Activated naive CD4-positive, alpha-beta T cell treated with Interleukin-2 at 50 U/mL for 16 hours (primary cell): ENCODE measurements around the gene EXPH5.
"Not testable (repeated sequence)": the region's sequence is repeated elsewhere in the genome, so short reads cannot be mapped to it uniquely, and the experiment has no call there.

ENCODE experiments used
- DNase-seq: peaks from one replicate; pipeline ENCODE4 v3.0.0-alpha.2; 2020

EXPH5 gene

GRCh38 chr11:108602818-108603217 lies 9.2 kb upstream of the EXPH5 start:
- DNase-seq: not testable (repeated sequence)

- no peak for DNase-seq
Measured at GRCh38 chr11:108601150-108601549, 7.6 kb upstream of the EXPH5 start.

- DNase-seq: no peak
Measured at GRCh38 chr11:108599978-108600377, 6.4 kb upstream of the EXPH5 start.

GRCh38 chr11:108597736-108598355 lies 4.3 kb upstream of the EXPH5 start:
- DNase-seq: no peak

GRCh38 chr11:108596701-108597100 lies 3.1 kb upstream of the EXPH5 start:
- no peak for DNase-seq

GRCh38 chr11:108593923-108594434 lies 411 bp upstream of the EXPH5 start:
- no peak for DNase-seq

GRCh38 chr11:108592591-108593213 lies 866 bp downstream of the EXPH5 start:
- peak; percentile 46 for DNase-seq

GRCh38 chr11:108591893-108592292 lies 1.7 kb downstream of the EXPH5 start:
- DNase-seq: no peak

- DNase-seq: no peak
Measured at GRCh38 chr11:108589136-108589535, 4.4 kb downstream of the EXPH5 start.

- DNase-seq: no peak
Measured at GRCh38 chr11:108588287-108588686, 5.3 kb downstream of the EXPH5 start.

GRCh38 chr11:108587109-108587508 lies 6.5 kb downstream of the EXPH5 start:
- no peak for DNase-seq

- no peak for DNase-seq
Measured at GRCh38 chr11:108586600-108586999, 7.0 kb downstream of the EXPH5 start.

GRCh38 chr11:108586185-108586584 lies 7.4 kb downstream of the EXPH5 start:
- DNase-seq: not testable (repeated sequence)

- DNase-seq: no peak
Measured at GRCh38 chr11:108584973-108585372, 8.6 kb downstream of the EXPH5 start.

GRCh38 chr11:108580645-108581044 lies 12.9 kb downstream of the EXPH5 start:
- DNase-seq: no peak

- no peak for DNase-seq
Measured at GRCh38 chr11:108580043-108580442, 13.5 kb downstream of the EXPH5 start.

- DNase-seq: no peak
Measured at GRCh38 chr11:108576523-108576922, 17.0 kb downstream of the EXPH5 start.

- no peak for DNase-seq
Measured at GRCh38 chr11:108574675-108575074, 18.9 kb downstream of the EXPH5 start.

GRCh38 chr11:108571001-108571400 lies 22.6 kb downstream of the EXPH5 start:
- DNase-seq: no peak

- no peak for DNase-seq
Measured at GRCh38 chr11:108569896-108570295, 23.7 kb downstream of the EXPH5 start.

- DNase-seq: no peak
Measured at GRCh38 chr11:108568195-108568858, 25.2 kb downstream of the EXPH5 start.

- no peak for DNase-seq
Measured at GRCh38 chr11:108565653-108566052, 27.9 kb downstream of the EXPH5 start.

- no peak for DNase-seq
Measured at GRCh38 chr11:108562746-108563581, 30.6 kb downstream of the EXPH5 start.
